HG02642 (cell line): Measurements from ENCODE around the gene DNAH5.

Source experiments
- ATAC-seq: cut with Tn5 transposase; IDR thresholded peaks from one replicate; pipeline ENCODE4 v1.9.1; 2021; ENCODE audit warnings: mild to moderate bottlenecking; ENCODE audit not compliant: unreplicated experiment, poor library complexity

DNAH5 gene

DNA sequence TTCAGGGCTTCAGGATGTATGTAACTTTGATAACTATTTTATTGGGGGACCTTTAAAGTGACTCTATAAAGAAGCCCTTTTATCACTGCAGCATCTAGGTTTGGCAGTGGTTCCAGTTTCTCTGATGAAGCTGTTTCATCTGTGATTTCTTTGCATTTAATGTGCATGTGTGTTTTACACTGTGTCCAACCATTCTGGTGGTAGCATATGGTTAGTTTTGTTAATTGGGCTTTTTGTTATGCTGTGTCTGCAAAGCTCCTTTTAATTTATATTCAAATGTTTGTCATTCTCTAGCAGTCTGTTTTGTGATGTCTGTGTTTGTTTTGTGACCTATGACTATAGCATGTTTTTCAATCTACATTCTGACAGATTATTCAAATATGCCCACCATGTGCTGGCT lies 294.8 kb downstream of the DNAH5 start:
- no peak for ATAC-seq

DNA sequence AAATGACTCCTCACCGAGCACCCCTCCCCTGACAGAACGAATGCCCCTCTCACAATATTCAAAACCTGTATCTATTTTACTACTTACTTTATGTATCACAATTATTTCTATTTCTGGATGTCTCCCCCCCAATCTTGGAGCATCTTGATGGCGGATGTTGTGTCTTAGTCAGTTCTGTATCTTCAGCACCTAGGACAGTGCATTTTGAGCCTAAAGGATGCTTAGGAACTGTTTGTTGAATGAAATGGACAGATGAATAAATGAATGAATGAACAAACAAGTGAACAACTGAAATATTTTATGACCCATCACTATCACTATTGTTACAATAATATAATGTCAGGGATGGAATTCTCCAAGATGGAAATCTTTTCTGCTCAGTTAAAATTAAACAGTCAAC lies 295.7 kb downstream of the DNAH5 start:
- no peak for ATAC-seq

DNA sequence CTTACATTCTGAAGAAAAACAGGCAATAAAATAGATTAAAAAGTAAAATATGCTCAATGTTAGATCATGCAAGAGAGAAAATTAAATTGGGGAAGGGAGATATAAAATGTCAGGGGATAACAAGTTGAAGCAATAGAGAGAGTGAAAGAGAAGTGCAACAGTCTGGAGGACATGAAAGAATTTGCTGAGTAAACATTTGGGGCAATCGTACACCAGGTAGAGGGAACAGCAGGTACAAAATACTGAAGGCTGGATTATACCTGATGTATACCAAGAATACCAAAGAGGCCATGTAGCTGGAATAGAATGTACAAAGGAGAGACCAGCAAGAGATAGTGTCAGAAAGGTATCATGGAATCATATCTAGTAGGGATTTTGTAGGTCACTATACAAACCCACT lies 300.8 kb downstream of the DNAH5 start:
- ATAC-seq = no peak

DNA sequence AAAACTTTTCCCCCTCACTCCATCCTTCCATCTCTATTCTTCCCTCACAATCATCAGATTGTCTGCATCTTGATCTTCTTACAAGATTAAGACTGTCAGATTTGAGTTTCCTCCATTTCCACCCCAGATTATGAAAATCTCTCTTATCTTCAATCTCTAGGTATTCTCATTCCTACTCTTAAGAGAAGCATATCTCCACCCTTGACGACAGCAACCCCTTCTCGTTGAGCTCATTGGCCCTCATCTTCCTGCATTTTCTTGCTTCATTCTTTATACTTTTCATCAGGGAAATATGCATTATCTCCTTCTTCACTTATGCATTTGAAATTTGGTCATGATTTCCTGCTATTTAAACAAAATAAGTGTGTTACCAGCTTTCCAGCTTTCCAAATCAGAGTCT lies 301.3 kb downstream of the DNAH5 start:
- ATAC-seq = no peak
